Neuronal stem cell (in vitro differentiated cells): Measurements from ENCODE around the gene KCNQ1.

Source experiments
- DNase-seq: peaks from one replicate; pipeline ENCODE4 v3.0.0-alpha.2; 2013; ENCODE audit warnings: low spot score
- H2AFZ ChIP-seq: one replicate; pipeline ENCODE4 v1.6.1; 2013; ENCODE audit warnings: mild to moderate bottlenecking, low read length, inconsistent platforms
- H2AK5ac ChIP-seq: 2 replicates; pipeline ENCODE4 v1.6.1; 2013; ENCODE audit warnings: low read depth, mild to moderate bottlenecking, inconsistent platforms, low read length, moderate library complexity, mixed read lengths
- H2BK120ac ChIP-seq: 2 replicates; pipeline ENCODE4 v1.6.1; 2013; ENCODE audit warnings: low read depth, mild to moderate bottlenecking, inconsistent platforms, low read length, moderate library complexity, mixed read lengths
- H2BK12ac ChIP-seq: one replicate; pipeline ENCODE4 v1.6.1; 2013; ENCODE audit warnings: low read length, inconsistent platforms
- H2BK15ac ChIP-seq: 2 replicates; pipeline ENCODE4 v1.6.1; 2013; ENCODE audit warnings: mild to moderate bottlenecking, low read length, inconsistent platforms, mixed read lengths
- H2BK5ac ChIP-seq: one replicate; pipeline ENCODE4 v1.6.1; 2013; ENCODE audit warnings: inconsistent platforms, mild to moderate bottlenecking, low read length, moderate library complexity
- H3K14ac ChIP-seq: one replicate; pipeline ENCODE4 v1.6.1; 2013; ENCODE audit warnings: low read length, inconsistent platforms
- H3K18ac ChIP-seq: 2 replicates; pipeline ENCODE4 v1.6.1; 2013; ENCODE audit warnings: low read length, inconsistent platforms
- H3K23ac ChIP-seq: 2 replicates; pipeline ENCODE4 v1.6.1; 2013; ENCODE audit warnings: low read depth, mild to moderate bottlenecking, mixed read lengths, low read length, inconsistent platforms; ENCODE audit not compliant: poor library complexity
- H3K27ac ChIP-seq: replicated peaks from 3 replicates; pipeline ENCODE4 v1.5.1; 2013; ENCODE audit warnings: low read length, inconsistent platforms
- H3K27me3 ChIP-seq, 3 experiments: 2 replicates each; pipeline ENCODE4 v1.6.1; 2013; ENCODE audit warnings: low read length in 3 of 3, mild to moderate bottlenecking in 2 of 3, inconsistent platforms in 1 of 3, low read depth in 1 of 3, mixed read lengths in 1 of 3, moderate library complexity in 1 of 3; ENCODE audit not compliant: control insufficient read depth in 3 of 3, insufficient read depth in 3 of 3
- H3K36me3 ChIP-seq, 2 donors: replicated peaks in 1 of 2; 2 replicates each; pipeline ENCODE4 v1.6.1; 2013; ENCODE audit warnings: low read length in 2 of 2; ENCODE audit not compliant: control insufficient read depth in 2 of 2, insufficient read depth in 2 of 2
- H3K4ac ChIP-seq: 2 replicates; pipeline ENCODE4 v1.6.1; 2013; ENCODE audit warnings: inconsistent platforms, mild to moderate bottlenecking, low read length, moderate library complexity
- H3K4me1 ChIP-seq, 2 donors: 1 replicate in 1 of 2; 2 replicates in 1 of 2; pipeline ENCODE4 v1.6.1; 2013; ENCODE audit warnings: low read length in 2 of 2, low read depth in 1 of 2; ENCODE audit not compliant: control insufficient read depth in 2 of 2, insufficient read depth in 1 of 2
- H3K4me2 ChIP-seq: one replicate; pipeline ENCODE4 v1.6.1; 2013; ENCODE audit warnings: mild to moderate bottlenecking, low read length, inconsistent platforms; ENCODE audit not compliant: insufficient read depth, poor library complexity, severe bottlenecking
- H3K4me3 ChIP-seq, 2 donors: 2 replicates each; pipeline ENCODE4 v1.5.1; 2013; ENCODE audit warnings: low read length in 2 of 2, mild to moderate bottlenecking in 2 of 2, inconsistent platforms in 1 of 2, moderate library complexity in 1 of 2
- H3K79me1 ChIP-seq: one replicate; pipeline ENCODE4 v1.6.1; 2013; ENCODE audit warnings: low read depth, mild to moderate bottlenecking, inconsistent platforms, low read length, moderate library complexity
- H3K9ac ChIP-seq: one replicate; pipeline ENCODE4 v1.6.1; 2013; ENCODE audit warnings: mild to moderate bottlenecking, low read depth, low read length, inconsistent platforms; ENCODE audit not compliant: poor library complexity
- H3K9me3 ChIP-seq, 2 donors: replicated peaks in 1 of 2; 2 replicates each; pipeline versions ENCODE3 to v1.6.1; 2013; ENCODE audit warnings: low read length in 2 of 2, mild to moderate bottlenecking in 2 of 2, inconsistent platforms in 1 of 2, low read depth in 1 of 2, mixed read lengths in 1 of 2, moderate library complexity in 1 of 2; ENCODE audit not compliant: control insufficient read depth in 2 of 2, insufficient read depth in 1 of 2
- H4K8ac ChIP-seq: one replicate; pipeline ENCODE4 v1.6.1; 2013; ENCODE audit warnings: low read depth, mild to moderate bottlenecking, inconsistent platforms, low read length, moderate library complexity
- H4K91ac ChIP-seq: one replicate; pipeline ENCODE4 v1.6.1; 2013; ENCODE audit warnings: low read length, low read depth, mild to moderate bottlenecking, inconsistent platforms; ENCODE audit not compliant: poor library complexity
- WGBS, 2 donors: extraction: QIAGEN DNeasy Blood & Tissue Kit; methylation state at CpG; one replicate each; pipeline ENCODE4 v1.1.7; 2013; ENCODE audit warnings: missing lambda C conversion rate in 2 of 2, mixed read lengths in 1 of 2; ENCODE audit not compliant: insufficient read length in 2 of 2, insufficient replicate concordance in 1 of 2; ENCODE audit errors: extremely low coverage in 2 of 2; 5-methylcytosine and 5-hydroxymethylcytosine counted together

KCNQ1 gene

DNA sequence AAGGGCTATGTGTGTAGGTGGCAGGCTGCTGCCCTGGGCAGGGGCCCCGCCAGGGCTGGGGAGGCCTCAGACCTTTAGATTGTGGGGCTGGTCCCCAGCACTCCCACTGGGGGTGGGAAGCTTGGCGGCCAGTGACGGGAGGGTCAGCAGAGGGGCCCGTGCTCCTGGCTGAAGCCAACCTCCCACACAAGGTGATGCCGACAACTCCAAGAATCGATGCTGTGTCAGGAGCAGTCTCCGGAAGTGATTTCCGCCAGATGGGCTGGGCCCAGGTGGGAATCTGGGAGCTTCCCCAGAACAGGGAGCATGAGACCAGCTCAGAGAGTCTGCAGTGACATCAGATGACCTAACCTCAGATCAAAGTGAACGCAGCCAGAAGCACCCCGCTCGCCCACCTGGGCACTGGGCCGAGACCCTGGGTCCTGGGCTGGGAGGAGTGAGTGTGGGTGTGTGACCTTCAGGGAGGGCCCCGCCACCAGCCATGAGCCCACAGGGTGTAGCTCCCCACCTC lies 8.2 kb upstream of the KCNQ1 start:
- Histone ChIP-seq H3K4ac (no peak overlapping the region), H2AK5ac (peak overlapping the region; percentile 6), H3K9ac (peak overlapping the region; percentile 68), H3K14ac (no peak overlapping the region), H2BK15ac (peak overlapping the region; percentile 37), H3K9me3 (peaks cover 0 to 10% of the 10 kb centered on the region in 2 donors), H3K4me2 (no peak overlapping the region), H3K27me3 (peaks cover 0 to 12% (median 10%) of the 10 kb centered on the region in 3 experiments), H2BK120ac (no peak overlapping the region), H2BK12ac (peak overlapping the region; percentile 52), H4K8ac (peak overlapping the region; percentile 17), H3K36me3 (peaks cover 0 to 2% of the 10 kb centered on the region in 2 donors), H3K4me1 (peaks cover 0 to 2% of the 10 kb centered on the region in 2 donors), H3K27ac (no peak overlapping the region), H3K79me1 (no peaks in the 10 kb centered on the region), H3K18ac (peak overlapping the region; percentile 56), H4K91ac (no peak overlapping the region), H2AFZ (no peak overlapping the region), H3K23ac (peak overlapping the region; percentile 94), H2BK5ac (no peak overlapping the region), H3K4me3 (no peak overlapping the region)
- DNase-seq, result no peak
- no CpG with 5 or more reads among the region's 13 CpGs for WGBS, 2 donors

DNA sequence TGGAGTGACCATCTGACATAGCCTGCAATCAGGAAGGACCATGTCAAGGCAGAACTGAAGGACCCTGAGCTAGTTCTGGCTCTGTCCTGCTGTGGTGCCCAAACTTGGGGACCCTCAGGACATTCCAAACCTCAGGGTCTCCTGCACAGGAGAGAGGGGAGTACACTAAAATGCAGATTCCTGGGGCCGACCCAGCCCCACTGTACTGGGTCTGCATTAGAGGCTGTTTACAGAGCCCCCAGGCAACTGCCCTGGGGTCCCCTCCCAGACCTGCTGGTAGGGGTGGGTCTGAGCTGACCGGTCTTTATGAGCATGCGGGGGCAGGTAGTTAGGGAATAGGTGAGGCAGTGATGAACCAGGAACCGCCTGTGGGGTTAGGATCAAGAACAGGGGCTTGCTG lies 7.3 kb upstream of the KCNQ1 start:
- no peak overlapping the region for H3K14ac ChIP-seq
- peak overlapping the region; percentile 6 for H2AK5ac ChIP-seq
- H3K4me1 ChIP-seq, result peaks cover 0 to 2% of the 10 kb centered on the region in 2 donors
- peaks cover under 1 to 10% of the 10 kb centered on the region in 2 donors for H3K9me3 ChIP-seq
- H2BK120ac ChIP-seq, result no peak overlapping the region
- H3K36me3 ChIP-seq, result peaks cover 0 to 2% of the 10 kb centered on the region in 2 donors
- no peak overlapping the region for H2BK5ac ChIP-seq
- peaks cover 0 to 18% (median 13%) of the 10 kb centered on the region in 3 experiments for H3K27me3 ChIP-seq
- H4K8ac ChIP-seq, result no peak overlapping the region
- H3K4ac ChIP-seq, result no peak overlapping the region
- H3K27ac ChIP-seq, result no peak overlapping the region
- no peak for DNase-seq
- H3K18ac ChIP-seq, result no peak overlapping the region
- no peak overlapping the region for H3K4me2 ChIP-seq
- no peak overlapping the region for H3K23ac ChIP-seq
- H3K4me3 ChIP-seq, result no peak overlapping the region
- H2AFZ ChIP-seq, result no peak overlapping the region
- H4K91ac ChIP-seq, result no peak overlapping the region
- no CpG with 5 or more reads among the region's 4 CpGs for WGBS, 2 donors
- H2BK15ac ChIP-seq, result no peak overlapping the region
- no peaks in the 10 kb centered on the region for H3K79me1 ChIP-seq
- no peak overlapping the region for H2BK12ac ChIP-seq
- H3K9ac ChIP-seq, result no peak overlapping the region

DNA sequence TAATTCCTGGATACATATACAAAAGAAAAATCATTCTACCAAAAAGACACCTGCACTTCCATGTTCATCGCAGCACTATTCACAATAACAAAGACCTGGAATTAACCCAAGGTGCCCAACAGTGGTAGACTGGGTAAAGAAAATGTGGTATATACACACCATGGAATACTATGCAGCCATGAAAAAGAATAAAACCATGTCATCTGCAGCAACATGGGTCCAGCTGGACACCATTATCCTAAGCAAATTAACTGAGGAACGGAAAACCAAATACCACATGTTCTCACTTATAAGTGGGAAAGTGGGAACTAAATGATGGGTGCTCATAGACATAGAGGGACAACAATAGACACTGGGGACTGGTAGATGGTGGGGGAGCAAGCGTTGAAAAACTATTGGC lies 5.0 kb upstream of the KCNQ1 start:
- Histone ChIP-seq H3K79me1 (no peaks in the 10 kb centered on the region), H3K14ac (no peak overlapping the region), H3K18ac (no peak overlapping the region), H2AFZ (no peak overlapping the region), H3K27me3 (peaks cover 5 to 36% (median 20%) of the 10 kb centered on the region in 3 experiments), H3K9ac (no peak overlapping the region), H3K4me2 (no peak overlapping the region), H3K27ac (no peak overlapping the region), H3K4me3 (no peak overlapping the region), H3K4me1 (no peaks in the 10 kb centered on the region), H2BK12ac (no peak overlapping the region), H3K9me3 (peaks cover 3 to 10% of the 10 kb centered on the region in 2 donors), H4K8ac (no peak overlapping the region), H2AK5ac (no peak overlapping the region), H3K23ac (no peak overlapping the region), H3K4ac (no peak overlapping the region), H3K36me3 (no peaks in the 10 kb centered on the region), H2BK120ac (no peak overlapping the region), H2BK15ac (no peak overlapping the region), H4K91ac (no peak overlapping the region), H2BK5ac (no peak overlapping the region)
- no CpG with 5 or more reads among the region's 3 CpGs for WGBS, 2 donors
- no peak for DNase-seq

DNA sequence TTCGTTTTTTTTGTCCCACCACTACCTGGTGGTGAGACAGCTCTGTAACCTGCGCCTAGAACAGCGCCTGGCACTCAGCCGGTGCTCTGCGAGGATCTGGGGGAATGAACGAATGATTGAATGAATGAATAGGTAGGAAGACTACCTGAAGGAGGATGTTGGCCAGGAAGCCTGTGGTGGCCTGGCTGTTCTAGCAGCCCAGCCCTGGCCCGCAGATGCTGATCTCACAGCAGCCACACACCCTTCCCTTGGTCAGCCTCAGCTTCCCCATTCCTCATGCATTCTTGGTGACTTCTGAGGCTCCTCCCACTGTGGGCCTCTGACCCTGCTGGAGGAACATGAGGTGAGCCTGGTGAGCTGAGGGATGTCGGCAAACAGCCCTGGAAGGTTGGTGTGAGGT lies 4.2 kb upstream of the KCNQ1 start:
- whole genome bisulfite sequencing, 2 donors, result no CpG with 5 or more reads among the region's 8 CpGs
- Histone ChIP-seq H2BK120ac (no peak overlapping the region), H4K8ac (no peak overlapping the region), H3K27ac (no peak overlapping the region), H3K4me3 (no peak overlapping the region), H3K9me3 (peaks cover 3 to 10% of the 10 kb centered on the region in 2 donors), H3K27me3 (peaks cover 10 to 42% (median 26%) of the 10 kb centered on the region in 3 experiments), H3K79me1 (no peaks in the 10 kb centered on the region), H2AFZ (no peak overlapping the region), H3K23ac (no peak overlapping the region), H3K18ac (no peak overlapping the region), H3K9ac (no peak overlapping the region), H3K4ac (no peak overlapping the region), H2BK15ac (peak overlapping the region; percentile 89), H2BK12ac (no peak overlapping the region), H3K14ac (peak overlapping the region; percentile 63), H3K4me2 (no peak overlapping the region), H4K91ac (no peak overlapping the region), H2BK5ac (peak overlapping the region; percentile 53), H2AK5ac (peak overlapping the region; percentile 96), H3K36me3 (no peaks in the 10 kb centered on the region), H3K4me1 (peaks cover 0 to 2% of the 10 kb centered on the region in 2 donors)
- DNase-seq, result no peak
